NCI-H526 (cell line): ENCODE results near the gene VPS41.

ENCODE experiments used
- DNase-seq, 2 experiments: peaks; one replicate each; lab custom pipeline; 2025; lab: John Stamatoyannopoulos, UW

The VPS41 gene

DNA sequence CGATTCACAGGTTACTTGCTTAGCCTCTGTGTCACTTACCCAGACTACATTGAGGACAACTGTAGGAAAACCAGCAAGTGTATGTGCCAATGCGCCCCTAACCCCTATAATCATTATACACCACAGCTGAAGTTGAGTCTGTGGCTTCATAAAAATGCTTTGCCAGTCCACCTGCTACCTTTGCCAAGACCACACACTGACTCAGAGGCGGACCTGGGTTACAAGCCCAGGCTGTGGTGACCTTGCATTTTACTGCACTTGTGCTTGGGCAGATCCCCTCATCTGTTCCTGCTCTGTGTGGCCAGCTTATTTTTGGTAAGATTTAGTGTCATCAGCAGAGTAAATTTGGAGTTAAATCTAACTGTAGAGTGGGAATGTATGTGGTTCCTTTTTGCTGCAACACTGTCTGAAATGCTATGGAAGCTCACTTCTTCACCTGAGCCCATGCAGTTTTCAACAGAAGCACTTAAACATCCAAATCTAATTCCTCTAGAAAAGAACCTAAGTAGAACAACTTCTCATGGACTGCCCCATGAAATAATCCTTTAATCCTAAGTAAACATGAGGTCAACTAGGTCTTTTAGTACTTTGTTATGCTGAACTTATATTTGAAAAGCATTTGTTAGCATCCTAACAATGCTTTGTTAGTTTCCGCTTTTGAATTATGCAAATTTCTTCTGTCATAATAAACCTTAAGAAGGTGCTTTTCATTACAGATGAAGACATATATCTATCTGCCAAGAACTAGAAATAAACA, 181.6 kb downstream of the VPS41 start:
- DNase-seq: no peak

DNA sequence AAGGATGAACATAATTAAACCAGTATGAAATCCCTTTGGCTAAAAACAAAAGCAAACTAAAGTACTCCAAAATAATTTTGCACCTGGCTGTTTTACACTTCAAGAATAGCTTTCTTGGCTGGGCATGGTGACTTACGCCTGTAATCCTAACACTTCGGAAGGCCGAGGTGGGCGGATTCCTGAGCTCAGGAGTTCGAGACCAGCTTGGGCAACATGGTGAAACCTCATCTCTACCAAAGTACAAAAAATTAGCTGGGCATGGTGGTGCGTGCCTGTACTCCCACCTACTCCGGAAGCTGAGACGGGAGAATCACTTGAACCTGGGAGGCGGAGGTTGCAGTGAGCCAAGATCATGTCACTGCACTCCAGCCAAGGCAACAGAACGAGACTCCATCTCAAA, 185.7 kb downstream of the VPS41 start:
- DNase-seq: no peak

DNA sequence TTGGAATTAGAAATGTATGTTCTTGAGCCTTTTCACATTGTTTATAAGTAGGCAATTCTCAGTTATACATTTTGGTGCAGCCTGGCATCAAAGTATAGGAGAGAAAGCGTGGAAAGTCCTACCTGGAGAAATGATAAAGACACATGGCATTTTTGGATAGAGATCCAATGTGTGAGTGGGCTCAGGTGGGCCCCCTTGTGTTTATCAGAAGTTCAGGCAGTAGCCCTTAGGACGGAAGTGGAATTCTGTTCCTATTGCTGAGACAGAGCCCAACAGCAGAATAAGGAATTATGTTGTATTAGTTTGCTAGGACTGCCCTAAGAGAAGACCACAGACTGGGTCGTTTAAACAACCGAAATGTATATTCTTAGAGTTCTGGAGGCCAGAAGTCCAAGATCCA, 192.6 kb downstream of the VPS41 start:
- no peak for DNase-seq

DNA sequence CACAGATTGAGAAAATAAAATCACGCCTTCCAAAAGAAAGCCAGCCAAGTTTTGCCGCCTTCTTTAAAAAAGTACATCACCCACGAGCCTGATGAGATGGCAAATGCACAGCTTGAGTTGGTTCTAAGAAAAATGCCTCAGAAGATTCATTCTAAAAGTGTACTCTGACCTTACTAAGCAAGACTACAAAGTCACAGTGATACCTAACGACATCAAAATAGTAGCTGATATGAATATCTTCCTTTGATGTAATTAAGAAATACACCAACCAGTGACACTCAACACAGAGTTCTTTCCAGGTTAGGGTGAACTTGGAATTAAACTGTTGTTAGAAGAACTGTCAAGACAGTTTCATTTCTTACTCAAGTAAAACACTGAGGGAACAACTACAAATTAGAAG, 199.9 kb downstream of the VPS41 start:
- no peak for DNase-seq

DNA sequence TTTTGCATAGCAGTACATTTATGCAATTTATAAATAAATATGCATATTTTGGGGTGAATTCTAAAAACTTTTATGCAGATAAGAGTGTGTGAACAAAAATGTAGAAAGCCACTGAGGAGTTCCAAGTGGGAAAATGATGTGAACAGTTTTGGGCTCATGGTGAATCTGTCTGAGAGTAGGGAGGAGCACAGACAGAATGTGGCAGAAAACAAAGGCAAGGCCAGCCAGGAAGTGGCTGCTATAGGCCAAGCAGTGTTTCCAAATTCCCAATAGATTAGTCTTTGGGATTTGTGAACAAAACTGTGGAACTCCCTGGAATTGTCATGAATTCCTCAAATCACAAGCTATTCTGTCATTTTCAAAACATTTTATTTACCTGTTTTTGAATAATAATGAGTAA, 204.2 kb downstream of the VPS41 start:
- DNase-seq: no peak

DNA sequence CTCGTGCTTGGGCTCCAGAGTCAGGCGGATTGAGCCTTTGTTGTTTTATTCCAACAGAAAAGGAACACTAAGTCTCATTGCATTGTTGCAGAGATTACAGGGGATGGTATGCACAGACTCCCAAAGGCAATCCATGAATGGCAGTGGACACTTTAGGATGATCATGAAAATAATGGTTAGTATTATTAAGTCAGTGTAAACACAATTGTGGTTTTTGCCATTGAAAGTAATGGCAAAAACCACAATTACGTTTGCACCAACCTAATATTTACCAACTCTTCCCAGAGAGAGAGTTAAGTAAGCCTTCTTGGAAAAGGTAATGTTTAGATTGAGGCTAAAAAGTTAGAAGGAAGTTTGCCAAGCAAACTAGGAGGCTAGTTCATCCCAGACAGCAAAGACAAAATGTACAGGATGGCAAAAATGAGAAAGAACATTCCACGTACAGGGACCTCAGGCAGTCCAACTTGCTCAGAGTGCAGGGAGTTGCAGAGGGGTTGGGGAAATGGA, 204.9 kb downstream of the VPS41 start:
- DNase-seq: no peak

DNA sequence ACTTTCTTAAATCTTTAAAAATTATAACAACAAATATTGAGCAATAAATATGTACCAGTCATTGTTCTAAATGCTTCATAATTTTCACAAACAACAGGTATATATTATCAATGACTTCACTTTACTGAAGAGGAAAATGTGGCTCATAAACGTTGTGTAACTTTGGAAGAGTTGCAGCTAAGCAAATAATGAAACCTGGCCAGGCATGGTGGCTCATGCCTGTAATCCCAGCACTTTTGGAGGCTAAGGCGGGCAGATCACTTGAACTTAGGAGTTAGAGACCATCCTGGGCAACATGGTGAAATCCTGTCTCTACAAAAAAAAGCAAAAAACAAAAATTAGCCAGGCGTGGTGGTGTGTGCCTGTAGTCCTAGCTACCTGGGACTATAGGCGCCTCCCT, 205.9 kb downstream of the VPS41 start:
- DNase-seq: no peak

DNA sequence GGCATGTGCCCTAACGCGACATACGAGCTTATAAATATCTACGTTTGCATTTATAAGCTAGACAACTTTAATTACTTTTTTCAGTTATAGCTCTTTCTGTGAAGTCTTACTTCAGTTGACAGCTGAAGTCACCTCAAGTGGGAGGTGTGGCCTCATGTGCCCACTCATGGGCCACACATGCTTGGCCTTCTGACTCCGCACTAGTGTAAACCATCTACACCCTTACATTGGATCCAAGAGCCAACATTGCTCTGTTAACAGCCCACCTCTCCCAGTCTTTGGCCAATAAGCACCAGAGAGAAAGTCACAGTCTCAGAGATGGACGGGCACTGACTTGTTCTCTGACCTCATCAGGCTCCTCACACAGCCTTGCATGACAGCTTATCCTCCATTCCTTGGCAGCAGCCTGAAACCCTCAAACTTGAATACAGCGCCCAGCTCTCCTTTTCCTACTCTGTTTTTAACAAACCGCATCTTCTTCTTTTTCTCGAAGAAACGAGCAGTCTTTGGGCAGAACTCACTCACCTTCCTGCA, 206.9 kb downstream of the VPS41 start:
- DNase-seq: no peak

DNA sequence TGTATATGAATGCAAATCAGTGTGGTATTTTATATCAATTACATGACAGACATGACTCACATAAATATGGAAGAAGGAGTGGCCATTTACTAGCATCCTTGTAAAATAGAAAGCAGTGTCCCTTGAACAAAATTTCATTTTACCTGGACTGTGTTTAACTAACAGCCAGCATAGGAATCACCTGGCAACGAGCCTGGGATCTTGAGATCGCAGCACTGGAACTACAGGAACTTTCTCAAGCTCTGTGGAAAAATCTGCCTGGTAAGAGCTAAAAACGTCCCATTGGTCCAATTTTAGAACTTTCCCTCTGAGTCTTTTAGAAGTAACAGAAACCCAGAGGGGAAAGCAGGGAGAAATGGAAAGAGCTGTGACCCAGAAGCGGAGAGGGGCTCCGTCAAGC, 208.9 kb downstream of the VPS41 start:
- no peak for DNase-seq

DNA sequence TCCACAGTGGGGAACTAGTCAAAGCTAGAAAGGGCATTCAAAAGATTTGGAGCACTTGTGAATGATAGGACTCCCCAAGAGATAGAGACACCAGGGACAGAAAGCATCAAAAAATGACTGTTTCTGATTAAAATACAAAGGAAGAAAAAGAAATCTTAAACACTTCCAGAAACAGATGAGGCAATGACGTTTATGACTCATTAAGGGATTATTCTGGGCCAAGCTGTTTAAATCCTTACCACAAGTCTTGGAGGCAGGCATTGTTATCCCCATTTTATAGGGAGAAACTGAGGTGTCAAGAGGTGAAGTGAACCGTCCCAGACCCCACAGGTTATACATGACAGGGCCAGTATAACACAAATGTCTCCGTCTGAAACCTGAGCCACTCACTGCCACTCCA, 209.5 kb downstream of the VPS41 start:
- DNase-seq: no peak

DNA sequence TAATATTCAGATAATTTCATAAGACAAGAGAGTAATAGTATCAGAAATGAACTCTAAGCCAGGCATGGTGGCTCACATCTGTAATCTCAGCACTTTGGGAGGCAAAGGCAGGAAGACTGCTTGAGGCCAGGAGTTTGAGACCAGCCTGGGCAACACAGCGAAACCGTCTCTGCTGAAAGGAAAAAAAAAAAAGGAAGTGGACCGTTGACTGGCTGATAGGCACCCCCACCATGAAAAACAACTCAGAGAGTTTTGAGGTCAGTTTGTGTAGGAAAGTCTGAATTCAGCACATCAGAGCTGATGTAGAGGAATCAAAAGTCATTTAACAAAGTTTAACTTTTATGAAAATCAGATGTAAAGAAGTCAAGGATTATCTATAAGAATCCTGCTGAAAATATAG, 214.7 kb downstream of the VPS41 start:
- DNase-seq: no peak

DNA sequence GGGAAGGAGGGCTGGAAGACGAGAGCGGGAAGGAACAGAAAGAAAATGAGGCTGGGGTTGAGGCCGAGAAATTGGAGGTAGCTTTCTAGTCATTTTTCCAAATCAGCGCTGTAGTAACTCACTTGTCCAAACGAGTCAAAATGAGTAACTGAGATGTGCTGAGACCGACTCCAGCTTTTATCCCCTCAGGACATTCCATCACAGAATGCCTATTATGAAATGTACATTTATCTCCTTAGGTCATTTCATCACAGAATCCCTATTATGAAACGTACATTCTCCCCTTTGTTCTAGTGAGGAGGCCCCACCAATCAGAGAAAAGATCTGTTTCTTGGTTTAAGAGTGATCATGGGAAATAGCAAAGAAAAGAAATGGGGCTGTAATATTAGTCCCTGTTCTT, 222.1 kb downstream of the VPS41 start:
- no peak for DNase-seq

DNA sequence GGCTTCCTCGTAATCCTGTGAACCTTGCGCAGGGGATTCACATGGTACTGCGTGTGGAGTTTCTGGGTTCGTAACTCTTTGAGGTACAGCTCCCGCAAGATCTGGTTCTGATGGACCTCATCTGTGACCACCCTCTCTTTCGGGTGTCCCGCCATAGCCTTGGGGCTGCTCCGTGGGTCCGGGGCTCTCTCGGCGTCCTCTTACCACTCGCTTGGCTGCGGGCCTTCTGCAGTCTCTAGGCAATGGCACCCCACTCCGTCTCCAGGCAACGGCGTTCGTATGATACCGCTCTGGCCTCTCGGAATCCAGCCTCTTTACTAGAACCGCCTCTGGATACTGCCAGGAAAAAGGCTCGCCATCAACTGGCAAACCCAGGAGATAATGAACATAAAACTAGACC, 223.1 kb downstream of the VPS41 start:
- DNase-seq: no peak

DNA sequence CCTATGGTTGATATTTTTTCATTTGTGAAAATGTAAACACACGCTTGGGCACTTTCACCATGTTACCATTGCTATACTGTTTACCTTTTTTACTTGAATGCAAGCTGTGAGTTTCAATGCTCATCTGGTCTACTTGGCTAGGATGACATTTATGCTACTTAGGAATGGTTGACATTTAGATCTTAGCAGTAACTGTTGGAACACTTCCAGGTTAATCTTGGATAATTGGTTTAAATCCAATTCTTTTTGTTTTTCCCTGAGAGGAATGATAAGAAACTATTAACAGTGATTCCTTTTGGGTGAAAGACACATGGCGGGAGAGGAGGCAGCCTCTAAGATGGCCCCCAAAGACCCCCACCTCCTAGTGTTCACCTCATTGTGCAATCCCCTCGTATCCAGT, 226.4 kb downstream of the VPS41 start:
- DNase-seq: no peak

DNA sequence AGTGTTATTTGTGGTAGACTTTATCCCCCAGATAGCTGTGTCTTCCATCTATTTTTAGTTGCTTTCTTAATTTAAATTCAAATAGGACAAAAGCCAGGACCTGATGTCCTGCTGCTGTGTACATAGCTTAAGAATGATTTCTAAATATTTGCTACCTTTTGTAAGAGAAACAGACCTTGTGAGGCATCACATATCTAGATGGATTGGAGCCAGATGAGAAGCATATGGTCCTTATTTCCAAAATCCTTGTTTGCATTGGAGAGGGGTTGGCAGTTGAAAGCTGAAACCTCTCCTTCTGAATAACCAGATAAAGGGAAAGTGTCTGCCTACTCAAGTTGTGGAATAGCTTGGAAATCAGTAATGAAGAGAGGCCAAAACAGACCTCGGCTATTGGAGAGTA, 227.1 kb downstream of the VPS41 start:
- DNase-seq: no peak

DNA sequence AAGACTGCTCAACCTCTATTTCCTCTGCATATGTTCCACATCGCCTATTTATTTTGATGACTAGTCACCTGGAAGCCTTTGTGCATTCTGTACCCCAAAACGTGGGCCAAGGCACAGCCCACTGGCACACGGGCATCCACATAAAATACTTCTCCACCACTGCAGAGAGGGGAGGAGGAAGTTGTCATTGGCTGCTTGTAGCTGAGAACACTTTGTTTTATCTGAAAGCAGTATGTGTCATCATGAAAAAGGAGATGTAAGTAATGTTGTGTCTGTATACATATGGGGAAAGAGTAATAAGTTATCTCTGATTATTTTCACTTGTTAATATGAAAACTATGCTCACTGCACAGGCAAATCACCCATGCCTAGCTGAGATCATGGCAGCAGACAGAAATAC, 229.6 kb downstream of the VPS41 start:
- DNase-seq: no peak

DNA sequence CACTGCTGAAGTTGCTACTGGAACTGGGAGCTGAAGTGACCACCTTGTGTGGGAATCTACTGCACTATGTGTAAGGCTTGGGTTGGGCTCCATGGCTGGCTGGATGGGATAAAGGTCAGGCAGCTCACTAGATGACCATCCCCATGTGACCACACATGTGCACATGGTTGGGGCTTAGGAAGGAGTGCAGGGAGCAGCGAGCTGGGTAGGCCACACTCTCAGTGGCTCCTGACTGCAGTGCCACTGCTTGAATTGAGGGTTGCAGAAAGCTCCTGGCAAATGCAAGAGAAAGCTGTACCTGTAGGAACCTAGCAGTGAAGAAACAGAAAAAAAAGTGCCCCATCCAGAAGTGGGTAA, 230.3 kb downstream of the VPS41 start:
- DNase-seq: no peak

DNA sequence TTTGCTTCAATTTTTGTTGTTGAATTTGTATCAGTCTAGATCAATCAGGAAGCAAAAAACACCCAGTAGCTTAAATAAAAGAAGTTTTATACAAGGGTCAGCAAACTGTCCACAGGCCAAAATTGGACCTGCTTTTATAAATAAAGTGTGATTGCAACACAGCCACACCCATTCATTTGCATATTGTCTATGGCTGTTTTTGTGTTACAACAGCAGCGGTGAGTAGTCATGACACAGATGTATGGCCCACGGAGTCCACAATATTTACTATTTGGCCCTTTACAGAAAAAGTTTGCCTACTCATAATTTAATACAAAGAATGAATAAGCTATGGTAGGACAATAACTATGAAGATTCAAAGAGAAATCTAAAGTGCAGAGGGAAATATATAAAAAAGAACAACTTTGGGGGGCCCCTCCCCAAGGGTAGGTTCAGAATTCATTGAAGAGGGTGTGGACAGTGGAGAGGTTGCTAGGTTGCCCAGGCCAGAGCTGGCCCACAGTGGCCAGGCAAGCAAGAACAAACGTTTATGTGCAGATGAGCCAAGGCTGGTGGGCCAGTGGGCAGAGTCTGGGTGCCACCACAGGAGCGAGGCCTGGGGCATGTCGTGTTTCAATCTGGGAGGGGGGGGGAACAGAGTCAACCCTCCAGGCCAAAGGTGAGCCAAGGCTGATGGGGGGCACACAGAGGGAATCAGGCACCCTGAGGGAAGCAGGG, 230.9 kb downstream of the VPS41 start:
- no peak for DNase-seq

DNA sequence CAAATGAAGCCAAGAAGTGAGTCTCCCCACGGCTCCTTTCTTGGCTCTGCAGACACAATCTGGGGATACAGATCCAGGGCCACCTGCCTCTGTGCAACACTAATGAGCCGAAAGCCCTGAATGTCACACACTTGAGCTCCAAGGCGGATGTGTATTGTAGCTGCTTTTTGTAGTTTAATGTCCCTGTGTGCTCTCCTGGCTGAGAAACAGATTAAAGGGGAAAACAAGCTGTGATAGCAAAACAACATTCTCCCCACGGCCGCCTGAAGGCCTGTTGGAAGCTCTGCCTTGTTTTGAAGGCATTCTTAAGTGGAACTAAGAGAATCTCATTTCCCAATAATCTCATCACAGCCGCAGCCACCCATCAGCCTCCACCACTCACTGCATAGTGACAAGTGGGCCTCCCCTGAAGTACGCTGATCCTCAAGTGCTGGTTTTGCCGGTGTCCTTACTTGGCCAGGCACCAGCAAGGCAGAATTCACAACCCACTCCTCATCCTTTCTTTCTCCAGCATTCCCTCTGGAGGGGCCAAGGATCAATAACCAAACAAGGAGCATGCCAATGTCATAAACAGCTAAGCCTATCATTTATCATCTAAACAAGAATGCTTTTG, 233.4 kb downstream of the VPS41 start:
- no peak for DNase-seq

DNA sequence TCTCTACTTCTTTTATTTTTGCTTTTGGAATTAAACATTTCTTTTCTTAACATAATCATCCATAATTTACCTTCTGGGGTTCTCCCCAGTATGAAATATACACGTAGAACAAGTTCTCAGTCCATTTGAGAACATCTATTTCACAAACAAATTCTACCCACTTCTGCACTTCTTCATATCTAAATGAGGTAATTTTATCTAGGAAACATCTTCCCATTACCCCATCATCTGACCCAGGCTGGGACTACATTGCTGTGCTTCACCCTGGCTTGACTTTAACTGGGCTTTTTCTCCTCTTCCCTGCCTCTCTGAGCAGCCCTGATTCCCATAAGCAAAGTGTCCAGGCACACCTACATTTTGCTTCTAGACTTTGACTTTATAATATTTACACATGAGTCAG, 234.5 kb downstream of the VPS41 start:
- no peak for DNase-seq

DNA sequence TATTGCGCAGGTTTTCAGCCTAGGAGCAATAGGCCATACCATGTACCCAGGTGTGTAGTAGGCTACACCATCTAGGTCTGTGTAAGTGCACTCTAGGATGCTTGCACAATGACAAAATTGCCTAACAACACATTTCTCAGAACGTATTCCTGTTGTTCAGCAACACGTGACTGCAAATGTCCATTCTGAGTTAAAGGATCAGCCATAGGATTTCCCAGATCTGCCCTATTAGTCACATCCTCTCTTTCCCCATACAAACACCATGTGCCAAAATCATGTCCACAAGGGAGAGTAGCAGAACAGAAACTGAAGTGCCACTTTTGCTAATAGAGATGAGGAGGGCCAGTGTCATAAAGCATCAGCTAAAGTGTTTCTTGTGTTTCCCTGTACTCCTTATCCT, 235.2 kb downstream of the VPS41 start:
- DNase-seq: no peak
